ENCODE measurements around the gene SLX4IP. TPM values are rescaled to one million over a fixed set of nuclear protein-coding genes. Genes with fewer than 3 reads are reported as not detected.

SLX4IP gene
- total and polyA plus RNA-seq, 10 donors: 2.8 to 9.0 (median 5.1) TPM

- Histone ChIP-seq H3K9me3 (no peaks in the 10 kb centered on the region), H3K27ac (no peak overlapping the region), H3K36me3 (peaks cover 0 to under 1% (median 0%) of the 10 kb centered on the region in 6 donors), H3K4me1 (no peaks in the 10 kb centered on the region), H3K27me3 (replicated peaks in 1 of 7) (no peaks in the 10 kb centered on the region), H3K4me3 (no peak overlapping the region)
- 71 to 90% (median 83%) methylated on average over 3 of the region's 3 CpGs for WGBS, 5 donors
- DNase-seq: no peak
- TF ChIP-seq POLR2AphosphoS5 (IDR thresholded peaks at IDR 0.05) (no peak), CTCF (IDR thresholded peaks at IDR 0.05 in 8 of 11, conservative IDR thresholded peaks at IDR 0.05 in 3 of 11) (no peak), POLR2A (IDR thresholded peaks at IDR 0.05) (no peak)
- intact Hi-C loops (cut with DNase I; ENCODE audit: low total_unique reads): no loop called here
Measured at GRCh38 chr20:10576411-10577090, 141.4 kb downstream of the SLX4IP start.

- H3K4me3 ChIP-seq: no peak overlapping the region
- H3K36me3 ChIP-seq: no peaks in the 10 kb centered on the region
- H3K4me1 ChIP-seq: no peaks in the 10 kb centered on the region
- TF ChIP-seq POLR2A (IDR thresholded peaks at IDR 0.05) (no peak), CTCF (IDR thresholded peaks at IDR 0.05 in 8 of 11, conservative IDR thresholded peaks at IDR 0.05 in 3 of 11) (no peak), POLR2AphosphoS5 (IDR thresholded peaks at IDR 0.05) (no peak)
- H3K27me3 ChIP-seq (replicated peaks in 1 of 7): no peaks in the 10 kb centered on the region
- no peak overlapping the region for H3K27ac ChIP-seq
- no peaks in the 10 kb centered on the region for H3K9me3 ChIP-seq
- no peak for DNase-seq
- WGBS, 5 donors: 79 to 93% (median 89%) methylated on average over 3 of the region's 3 CpGs
- intact Hi-C loops (cut with DNase I; ENCODE audit: low total_unique reads): no loop called here
Measured at GRCh38 chr20:10577648-10578047, 142.5 kb downstream of the SLX4IP start.

- no peak for DNase-seq
- Histone ChIP-seq H3K36me3 (no peaks in the 10 kb centered on the region), H3K27me3 (replicated peaks in 1 of 7) (no peaks in the 10 kb centered on the region), H3K9me3 (no peaks in the 10 kb centered on the region), H3K27ac (no peak overlapping the region), H3K4me1 (no peaks in the 10 kb centered on the region), H3K4me3 (no peak overlapping the region)
- intact Hi-C loops (cut with DNase I; ENCODE audit: low total_unique reads): no loop called here
- whole genome bisulfite sequencing, 5 donors: 50 to 57% (median 51%) methylated on average over 2 of the region's 2 CpGs
- TF ChIP-seq POLR2AphosphoS5 (IDR thresholded peaks at IDR 0.05) (no peak), CTCF (IDR thresholded peaks at IDR 0.05 in 8 of 11, conservative IDR thresholded peaks at IDR 0.05 in 3 of 11) (no peak), POLR2A (IDR thresholded peaks at IDR 0.05) (no peak)
Measured at GRCh38 chr20:10578607-10579006, 143.5 kb downstream of the SLX4IP start.

DNA sequence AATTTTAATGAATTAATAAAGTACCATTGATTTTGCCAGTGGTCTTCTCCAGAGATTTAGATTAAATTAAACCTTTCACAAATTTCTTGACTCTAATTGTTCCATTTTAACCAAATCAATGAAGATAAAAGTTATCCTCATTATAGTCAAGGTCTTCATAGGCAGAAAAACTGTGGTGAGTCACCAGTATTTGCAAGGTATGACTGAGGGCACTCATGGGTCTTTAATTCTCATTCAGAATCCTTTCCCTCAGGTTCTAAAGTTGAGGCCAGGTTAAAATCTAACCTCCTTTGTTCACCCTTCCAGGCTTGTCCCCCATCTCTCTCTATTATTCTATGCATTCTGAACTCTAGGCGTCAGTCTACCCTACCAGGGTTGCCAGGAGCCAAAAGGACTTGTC, 144.8 kb downstream of the SLX4IP start:
- intact Hi-C loops (cut with DNase I; ENCODE audit: low total_unique reads): no loop called here
- Histone ChIP-seq H3K27ac (no peak overlapping the region), H3K27me3 (replicated peaks in 1 of 7) (no peaks in the 10 kb centered on the region), H3K36me3 (no peaks in the 10 kb centered on the region), H3K4me3 (no peak overlapping the region), H3K9me3 (no peaks in the 10 kb centered on the region), H3K4me1 (no peaks in the 10 kb centered on the region)
- TF ChIP-seq POLR2AphosphoS5 (IDR thresholded peaks at IDR 0.05): no peak
- TF ChIP-seq POLR2A (IDR thresholded peaks at IDR 0.05): no peak
- no peak for TF ChIP-seq CTCF (IDR thresholded peaks at IDR 0.05 in 8 of 11, conservative IDR thresholded peaks at IDR 0.05 in 3 of 11)
- WGBS, 5 donors: 94 to 100% (median 96%) methylated on average over 1 of the region's 1 CpG
- DNase-seq: no peak
